ENCODE data around the gene LBX2. TPM values are rescaled to one million over a fixed set of nuclear protein-coding genes. Genes with fewer than 3 reads are reported as not detected.
A peak's percentile ranks its signal among the peaks of the same experiment; 100 is the strongest.

The LBX2 gene
- total RNA-seq, 4 donors from 2014 or later, result 0.59 TPM; not detected in 3

- in situ Hi-C loops (cut with MboI; ENCODE audit: low sequenced_read_pairs in 4 of 4), result loop anchor here in 1 of 4 donors (25.0 kb wide), 1 partner anchor 378 kb away; the partner anchor contains the start of gene HK2
- intact Hi-C loops (cut with DNase I; ENCODE audit: low total_unique reads), result loop anchor here (10.0 kb wide), 3 partner anchors 264 to 1224 kb away; partner anchors contain the start of genes CCT7, HK2, MTHFD2 and PRADC1
- no peaks in the 10 kb centered on the region for H3K27me3 ChIP-seq
- H3K4me1 ChIP-seq, result peaks cover 26 to 34% of the 10 kb centered on the region in 2 donors
- no peaks in the 10 kb centered on the region for H3K9me3 ChIP-seq
- ATAC-seq (no peak), DNase-seq (no peak)
- peaks cover 0 to 29% of the 10 kb centered on the region in 2 donors for H3K36me3 ChIP-seq
- peak overlapping the region; percentile 56 to 70 (median 64) for H3K4me3 ChIP-seq
- TF ChIP-seq CTCF (IDR thresholded peaks at IDR 0.05 in 4 of 5, conservative IDR thresholded peaks at IDR 0.05 in 1 of 5) (no peak), POLR2A (IDR thresholded peaks at IDR 0.05) (no peak)
- H3K27ac ChIP-seq, result peak overlapping the region; percentile 59 to 84 (median 73)
Observed at GRCh38 chr2:74458938-74459363, 40.5 kb downstream of the LBX2 start.

- Histone ChIP-seq H3K4me1 (peaks cover 24 to 32% of the 10 kb centered on the region in 2 donors), H3K4me3 (peak within 1 kb of the TSS; percentile 67 to 92 (median 71)), H3K27me3 (no peaks in the 10 kb centered on the region), H3K9me3 (no peaks in the 10 kb centered on the region), H3K36me3 (peaks cover 0 to 29% of the 10 kb centered on the region in 2 donors), H3K27ac (peak within 1 kb of the TSS; percentile 84 to 94 (median 88))
- TF ChIP-seq POLR2A (IDR thresholded peaks at IDR 0.05) (peak; percentile 22 to 23), CTCF (IDR thresholded peaks at IDR 0.05 in 4 of 5, conservative IDR thresholded peaks at IDR 0.05 in 1 of 5) (no peak)
- ATAC-seq (peak; percentile 92 to 93), DNase-seq (peak; percentile 100)
- intact Hi-C loops (cut with DNase I; ENCODE audit: low total_unique reads) (loop anchor here (10.0 kb wide), 3 partner anchors 264 to 1224 kb away; partner anchors contain the start of genes CCT7, HK2, MTHFD2 and PRADC1), in situ Hi-C loops (cut with MboI; ENCODE audit: low sequenced_read_pairs in 4 of 4) (loop anchor here in 1 of 4 donors (25.0 kb wide), 1 partner anchor 379 kb away; the partner anchor contains the start of gene HK2)
Observed at GRCh38 chr2:74458132-74458937, 41.1 kb downstream of the LBX2 start, which contains the start of gene WBP1. WBP1 (plus strand) TSS chr2:74458438; CDS start chr2:74458603, 165 bp downstream.

GRCh38 chr2:74457549-74458131, 41.8 kb downstream of the LBX2 start:
- Histone ChIP-seq H3K4me1 (peaks cover 24 to 32% of the 10 kb centered on the region in 2 donors), H3K4me3 (peak overlapping the region; percentile 67 to 92 (median 71)), H3K36me3 (peaks cover 0 to 25% of the 10 kb centered on the region in 2 donors), H3K27ac (peak overlapping the region; percentile 84 to 94 (median 88)), H3K9me3 (no peaks in the 10 kb centered on the region), H3K27me3 (no peaks in the 10 kb centered on the region)
- no peak for DNase-seq
- intact Hi-C loops (cut with DNase I; ENCODE audit: low total_unique reads), result loop anchor here (10.0 kb wide), 3 partner anchors 263 to 1223 kb away; partner anchors contain the start of genes CCT7, HK2, MTHFD2 and PRADC1
- peak; percentile 45 to 77 for TF ChIP-seq POLR2A (IDR thresholded peaks at IDR 0.05)
- TF ChIP-seq CTCF (IDR thresholded peaks at IDR 0.05 in 4 of 5, conservative IDR thresholded peaks at IDR 0.05 in 1 of 5), result no peak
- in situ Hi-C loops (cut with MboI; ENCODE audit: low sequenced_read_pairs in 4 of 4), result loop anchor here in 1 of 4 donors (25.0 kb wide), 1 partner anchor 380 kb away; the partner anchor contains the start of gene HK2
- ATAC-seq, result peak; percentile 7 to 9

GRCh38 chr2:74457129-74457548, 42.3 kb downstream of the LBX2 start:
- ATAC-seq (no peak), DNase-seq (no peak)
- peak overlapping the region; percentile 67 to 92 (median 71) for H3K4me3 ChIP-seq
- in situ Hi-C loops (cut with MboI; ENCODE audit: low sequenced_read_pairs in 4 of 4) (loop anchor here in 1 of 4 donors (25.0 kb wide), 1 partner anchor 380 kb away; the partner anchor contains the start of gene HK2), intact Hi-C loops (cut with DNase I; ENCODE audit: low total_unique reads) (loop anchor here (10.0 kb wide), 3 partner anchors 262 to 1222 kb away; partner anchors contain the start of genes CCT7, HK2, MTHFD2 and PRADC1)
- peaks cover 24 to 32% of the 10 kb centered on the region in 2 donors for H3K4me1 ChIP-seq
- TF ChIP-seq CTCF (IDR thresholded peaks at IDR 0.05 in 4 of 5, conservative IDR thresholded peaks at IDR 0.05 in 1 of 5) (no peak), POLR2A (IDR thresholded peaks at IDR 0.05) (no peak)
- H3K36me3 ChIP-seq, result peaks cover 0 to 21% of the 10 kb centered on the region in 2 donors
- peak overlapping the region; percentile 84 to 94 (median 88) for H3K27ac ChIP-seq
- no peaks in the 10 kb centered on the region for H3K27me3 ChIP-seq
- H3K9me3 ChIP-seq, result no peaks in the 10 kb centered on the region
